ENCODE data around the gene PGM2L1.

- TF ChIP-seq, protein P1, sequence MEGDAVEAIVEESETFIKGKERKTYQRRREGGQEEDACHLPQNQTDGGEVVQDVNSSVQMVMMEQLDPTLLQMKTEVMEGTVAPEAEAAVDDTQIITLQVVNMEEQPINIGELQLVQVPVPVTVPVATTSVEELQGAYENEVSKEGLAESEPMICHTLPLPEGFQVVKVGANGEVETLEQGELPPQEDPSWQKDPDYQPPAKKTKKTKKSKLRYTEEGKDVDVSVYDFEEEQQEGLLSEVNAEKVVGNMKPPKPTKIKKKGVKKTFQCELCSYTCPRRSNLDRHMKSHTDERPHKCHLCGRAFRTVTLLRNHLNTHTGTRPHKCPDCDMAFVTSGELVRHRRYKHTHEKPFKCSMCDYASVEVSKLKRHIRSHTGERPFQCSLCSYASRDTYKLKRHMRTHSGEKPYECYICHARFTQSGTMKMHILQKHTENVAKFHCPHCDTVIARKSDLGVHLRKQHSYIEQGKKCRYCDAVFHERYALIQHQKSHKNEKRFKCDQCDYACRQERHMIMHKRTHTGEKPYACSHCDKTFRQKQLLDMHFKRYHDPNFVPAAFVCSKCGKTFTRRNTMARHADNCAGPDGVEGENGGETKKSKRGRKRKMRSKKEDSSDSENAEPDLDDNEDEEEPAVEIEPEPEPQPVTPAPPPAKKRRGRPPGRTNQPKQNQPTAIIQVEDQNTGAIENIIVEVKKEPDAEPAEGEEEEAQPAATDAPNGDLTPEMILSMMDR (conservative IDR thresholded peaks at IDR 0.05; ENCODE audit: low read depth in 2 of 2), result no peak
- no peak for TF ChIP-seq EZH2 (IDR thresholded peaks at IDR 0.05; ENCODE audit: low read depth, unreplicated experiment)
- TF ChIP-seq POLR2AphosphoS5 (IDR thresholded peaks at IDR 0.05; ENCODE audit: low read depth), result no peak
- TF ChIP-seq, protein P2, sequence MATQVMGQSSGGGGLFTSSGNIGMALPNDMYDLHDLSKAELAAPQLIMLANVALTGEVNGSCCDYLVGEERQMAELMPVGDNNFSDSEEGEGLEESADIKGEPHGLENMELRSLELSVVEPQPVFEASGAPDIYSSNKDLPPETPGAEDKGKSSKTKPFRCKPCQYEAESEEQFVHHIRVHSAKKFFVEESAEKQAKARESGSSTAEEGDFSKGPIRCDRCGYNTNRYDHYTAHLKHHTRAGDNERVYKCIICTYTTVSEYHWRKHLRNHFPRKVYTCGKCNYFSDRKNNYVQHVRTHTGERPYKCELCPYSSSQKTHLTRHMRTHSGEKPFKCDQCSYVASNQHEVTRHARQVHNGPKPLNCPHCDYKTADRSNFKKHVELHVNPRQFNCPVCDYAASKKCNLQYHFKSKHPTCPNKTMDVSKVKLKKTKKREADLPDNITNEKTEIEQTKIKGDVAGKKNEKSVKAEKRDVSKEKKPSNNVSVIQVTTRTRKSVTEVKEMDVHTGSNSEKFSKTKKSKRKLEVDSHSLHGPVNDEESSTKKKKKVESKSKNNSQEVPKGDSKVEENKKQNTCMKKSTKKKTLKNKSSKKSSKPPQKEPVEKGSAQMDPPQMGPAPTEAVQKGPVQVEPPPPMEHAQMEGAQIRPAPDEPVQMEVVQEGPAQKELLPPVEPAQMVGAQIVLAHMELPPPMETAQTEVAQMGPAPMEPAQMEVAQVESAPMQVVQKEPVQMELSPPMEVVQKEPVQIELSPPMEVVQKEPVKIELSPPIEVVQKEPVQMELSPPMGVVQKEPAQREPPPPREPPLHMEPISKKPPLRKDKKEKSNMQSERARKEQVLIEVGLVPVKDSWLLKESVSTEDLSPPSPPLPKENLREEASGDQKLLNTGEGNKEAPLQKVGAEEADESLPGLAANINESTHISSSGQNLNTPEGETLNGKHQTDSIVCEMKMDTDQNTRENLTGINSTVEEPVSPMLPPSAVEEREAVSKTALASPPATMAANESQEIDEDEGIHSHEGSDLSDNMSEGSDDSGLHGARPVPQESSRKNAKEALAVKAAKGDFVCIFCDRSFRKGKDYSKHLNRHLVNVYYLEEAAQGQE (IDR thresholded peaks at IDR 0.05; ENCODE audit: unreplicated experiment), result no peak
- no peak for TF ChIP-seq EZH2phosphoT487 (IDR thresholded peaks at IDR 0.05; ENCODE audit: unreplicated experiment)
- TF ChIP-seq CREB1 (CRISPR knock-in tag; IDR thresholded peaks at IDR 0.05; ENCODE audit: low read depth), result no peak
Observed at GRCh38 chr11:74297484-74297883, 100.7 kb downstream of the PGM2L1 start.
